Hepatocyte (in vitro differentiated cells): Measurements from ENCODE around the gene PTPRN2. TPM values are rescaled to one million over a fixed set of nuclear protein-coding genes. Genes with fewer than 3 reads are reported as not detected.

Experiments
- DNase-seq: peaks from one replicate; pipeline ENCODE4 v3.0.0-alpha.2; 2016; ENCODE audit warnings: low spot score
- H2AFZ ChIP-seq: fragments of 200-600 bp; sonication (generic); 2 replicates; pipeline ENCODE4 v1.6.0; 2016; ENCODE audit warnings: antibody characterized with exemption, mild to moderate bottlenecking
- H3K27ac ChIP-seq: fragments of 200-600 bp; sonication (generic); 2 replicates; pipeline ENCODE4 v1.5.1; 2016; ENCODE audit warnings: mild to moderate bottlenecking
- H3K27me3 ChIP-seq: fragments of 200-600 bp; sonication (generic); 2 replicates; pipeline ENCODE4 v1.6.1; 2016
- H3K36me3 ChIP-seq: fragments of 200-600 bp; sonication (generic); replicated peaks from 2 replicates; pipeline ENCODE4 v1.5.1; 2016; ENCODE audit warnings: low read depth; ENCODE audit not compliant: insufficient read depth
- H3K4me1 ChIP-seq: fragments of 200-600 bp; sonication (generic); 2 replicates; pipeline ENCODE4 v1.5.1; 2016; ENCODE audit warnings: mild to moderate bottlenecking, moderate library complexity; ENCODE audit not compliant: insufficient read depth
- H3K4me2 ChIP-seq: fragments of 200-600 bp; sonication (generic); 2 replicates; pipeline ENCODE4 v1.6.0; 2016
- H3K4me3 ChIP-seq: fragments of 200-600 bp; sonication (generic); 2 replicates; pipeline ENCODE4 v1.5.1; 2016; ENCODE audit warnings: mild to moderate bottlenecking
- H3K79me2 ChIP-seq: fragments of 200-600 bp; sonication (generic); 2 replicates; pipeline ENCODE4 v1.6.0; 2017; ENCODE audit warnings: mild to moderate bottlenecking
- H3K9me2 ChIP-seq: fragments of 200-600 bp; sonication (generic); replicated peaks from 2 replicates; pipeline ENCODE4 v1.6.0; 2017; ENCODE audit warnings: mild to moderate bottlenecking; ENCODE audit not compliant: insufficient read depth
- H3K9me3 ChIP-seq: fragments of 200-600 bp; sonication (generic); 2 replicates; pipeline ENCODE4 v1.5.1; 2016; ENCODE audit warnings: low read depth, mild to moderate bottlenecking
- H4K20me1 ChIP-seq: fragments of 200-600 bp; sonication (generic); 2 replicates; pipeline ENCODE4 v1.6.0; 2016; ENCODE audit warnings: mild to moderate bottlenecking; ENCODE audit not compliant: insufficient read depth, poor library complexity, severe bottlenecking
- CTCF ChIP-seq: fragments of 200-600 bp; sonication (generic); IDR thresholded peaks from 2 replicates; pipeline ENCODE4 v1.5.1; 2016; ENCODE audit warnings: antibody characterized with exemption, mild to moderate bottlenecking; ENCODE audit not compliant: poor library complexity
- EZH2 ChIP-seq: fragments of 200-600 bp; sonication (generic); IDR thresholded peaks from 2 replicates; pipeline ENCODE4 v1.6.1; 2016; ENCODE audit warnings: antibody characterized with exemption, mild to moderate bottlenecking, borderline replicate concordance
- EZH2phosphoT487 ChIP-seq: fragments of 200-600 bp; sonication (generic); IDR thresholded peaks from one replicate; pipeline ENCODE4 v1.6.1; 2018; ENCODE audit warnings: antibody characterized with exemption, mild to moderate bottlenecking, low read depth, moderate library complexity; ENCODE audit not compliant: unreplicated experiment, severe bottlenecking
- WGBS: methylation state at CpG from one replicate; pipeline ENCODE4 v1.1.6; 2016; ENCODE audit warnings: low lambda C conversion rate; ENCODE audit errors: missing lambda C conversion rate; 5-methylcytosine and 5-hydroxymethylcytosine counted together
- polyA plus RNA-seq: library from polyadenylated mRNA; unstranded; fragments of >200 nt; fragmentation: Nextera tagmentation; extraction: Ambion mirVana; gene quantifications from 2 replicates; pipeline ENCODE4 v1.2.1, GENCODE V29; 2016
- total RNA-seq: library from RNA; depleted of rRNA; stranded (reverse); fragments of >200 nt; gene quantifications from 2 replicates; pipeline ENCODE4 v1.2.3, GENCODE V29; 2014

PTPRN2 gene
- total and polyA plus RNA-seq, 2 experiments from 2014 or later: 2.1 to 3.3 TPM

- Histone ChIP-seq H3K4me1 (no peaks in the 10 kb centered on the region), H2AFZ (no peak overlapping the region), H3K4me2 (no peak overlapping the region), H3K27ac (no peak overlapping the region), H3K9me3 (no peaks in the 10 kb centered on the region), H3K4me3 (no peak overlapping the region), H3K36me3 (no peaks in the 10 kb centered on the region), H3K9me2 (no peaks in the 10 kb centered on the region), H4K20me1 (no peaks in the 10 kb centered on the region), H3K79me2 (no peaks in the 10 kb centered on the region), H3K27me3 (no peaks in the 10 kb centered on the region)
- no peak for DNase-seq
- TF ChIP-seq EZH2phosphoT487 (no peak), EZH2 (no peak), CTCF (no peak)
- 84% methylated on average over 29 of the region's 29 CpGs for WGBS
These were observed 137.0 kb downstream of the PTPRN2 start for GRCh38 chr7:158450476-158451124.

GRCh38 chr7:158449942-158450341 lies 137.7 kb downstream of the PTPRN2 start:
- no peaks in the 10 kb centered on the region for H3K9me3 ChIP-seq
- H3K79me2 ChIP-seq: no peaks in the 10 kb centered on the region
- DNase-seq: no peak
- H4K20me1 ChIP-seq: no peaks in the 10 kb centered on the region
- no peaks in the 10 kb centered on the region for H3K9me2 ChIP-seq
- no peak overlapping the region for H3K4me3 ChIP-seq
- TF ChIP-seq CTCF: no peak
- 92% methylated on average over 12 of the region's 12 CpGs for WGBS
- H3K27ac ChIP-seq: no peak overlapping the region
- no peak overlapping the region for H3K4me2 ChIP-seq
- no peaks in the 10 kb centered on the region for H3K4me1 ChIP-seq
- no peaks in the 10 kb centered on the region for H3K27me3 ChIP-seq
- no peak overlapping the region for H2AFZ ChIP-seq
- no peaks in the 10 kb centered on the region for H3K36me3 ChIP-seq

- H3K27ac ChIP-seq: no peak overlapping the region
- no peak for TF ChIP-seq EZH2phosphoT487
- no peak for TF ChIP-seq EZH2
- TF ChIP-seq CTCF: no peak
- no peaks in the 10 kb centered on the region for H3K36me3 ChIP-seq
- H2AFZ ChIP-seq: no peak overlapping the region
- H3K4me2 ChIP-seq: no peak overlapping the region
- no peak overlapping the region for H3K4me3 ChIP-seq
- 95% methylated on average over 12 of the region's 12 CpGs for WGBS
- H3K4me1 ChIP-seq: no peaks in the 10 kb centered on the region
- H3K27me3 ChIP-seq: no peaks in the 10 kb centered on the region
- no peaks in the 10 kb centered on the region for H4K20me1 ChIP-seq
- DNase-seq: no peak
- no peaks in the 10 kb centered on the region for H3K9me3 ChIP-seq
- H3K9me2 ChIP-seq: no peaks in the 10 kb centered on the region
- no peaks in the 10 kb centered on the region for H3K79me2 ChIP-seq
These were observed 138.4 kb downstream of the PTPRN2 start for GRCh38 chr7:158449266-158449665.
